Gastroesophageal sphincter (tissue), 4 donors: ENCODE measurements around the gene EIF4ENIF1. TPM values are rescaled to one million over a fixed set of nuclear protein-coding genes. Genes with fewer than 3 reads are reported as not detected.
"Not testable (repeated sequence)": the region's sequence is repeated elsewhere in the genome, so short reads cannot be mapped to it uniquely, and the experiment has no call there.

Experiments
- ATAC-seq: fragments of 150-250 bp; one replicate; pipeline ENCODE4 v1.9.1; 2016; ENCODE audit warnings: mild to moderate bottlenecking, moderate library complexity
- H3K27ac ChIP-seq, 4 donors: fragments of 200-600 bp; sonication (generic) in 3 of 4; 1 replicate in 3 of 4; 2 replicates in 1 of 4; pipeline ENCODE4 v1.5.1; 2016 to 2019
- H3K27me3 ChIP-seq: fragments of 200-600 bp; sonication (generic); one replicate; pipeline ENCODE4 v1.5.1; 2019
- H3K36me3 ChIP-seq, 2 donors: fragments of 200-600 bp; sonication (generic); one replicate each; pipeline ENCODE4 v1.5.1; 2019; ENCODE audit warnings: control low read depth in 1 of 2
- H3K4me1 ChIP-seq, 3 donors: fragments of 200-600 bp; sonication (generic); 1 replicate in 2 of 3; 2 replicates in 1 of 3; pipeline ENCODE4 v1.5.1; 2016 to 2019; ENCODE audit warnings: control low read depth in 2 of 3
- H3K4me3 ChIP-seq, 2 donors: fragments of 200-600 bp; sonication (generic); one replicate each; pipeline ENCODE4 v1.5.1; 2019; ENCODE audit warnings: mild to moderate bottlenecking in 1 of 2, moderate library complexity in 1 of 2
- H3K9me3 ChIP-seq, 3 donors: fragments of 200-600 bp; sonication (generic); one replicate each; pipeline ENCODE4 v1.5.1; 2017 to 2019; ENCODE audit warnings: control low read depth in 2 of 3
- EP300 ChIP-seq: sonication (generic); formaldehyde crosslinking; IDR thresholded peaks from one replicate; pipeline ENCODE4 v1.6.1; 2017; ENCODE audit warnings: antibody characterized with exemption, mild to moderate bottlenecking
- POLR2A ChIP-seq, 2 donors: fragments of 450-650 bp; IDR thresholded peaks; one replicate each; pipeline ENCODE4 v1.6.1; 2017; ENCODE audit warnings: antibody characterized with exemption in 2 of 2, mild to moderate bottlenecking in 2 of 2, moderate library complexity in 1 of 2
- POLR2AphosphoS5 ChIP-seq: sonication (generic); formaldehyde crosslinking; IDR thresholded peaks from one replicate; pipeline ENCODE4 v1.6.1; 2017; ENCODE audit warnings: antibody characterized with exemption
- WGBS, 2 donors: methylation state at CpG; one replicate each; pipeline ENCODE4 v1.1.5; 2018; ENCODE audit warnings: low coverage in 1 of 2; 5-methylcytosine and 5-hydroxymethylcytosine counted together
- total RNA-seq, 4 donors: library from RNA; depleted of rRNA; stranded (reverse); fragments of >200 nt; gene quantifications; one replicate each; pipeline ENCODE4 v1.1.0, GENCODE V29; 2016
- TF ChIP-seq, protein P1 (sequence below), 4 experiments: fragments of 200-600 bp in 2 of 4; fragments of 450-650 bp in 2 of 4; sonication (generic) in 1 of 4; IDR thresholded peaks; one replicate each; pipeline ENCODE4 v1.5.1; 2017 to 2019; ENCODE audit warnings: antibody characterized with exemption in 4 of 4, mild to moderate bottlenecking in 2 of 4, moderate library complexity in 2 of 4

The EIF4ENIF1 gene
- total RNA-seq, 4 donors from 2014 or later = 18.4 to 24.0 (median 20.5) TPM

DNA sequence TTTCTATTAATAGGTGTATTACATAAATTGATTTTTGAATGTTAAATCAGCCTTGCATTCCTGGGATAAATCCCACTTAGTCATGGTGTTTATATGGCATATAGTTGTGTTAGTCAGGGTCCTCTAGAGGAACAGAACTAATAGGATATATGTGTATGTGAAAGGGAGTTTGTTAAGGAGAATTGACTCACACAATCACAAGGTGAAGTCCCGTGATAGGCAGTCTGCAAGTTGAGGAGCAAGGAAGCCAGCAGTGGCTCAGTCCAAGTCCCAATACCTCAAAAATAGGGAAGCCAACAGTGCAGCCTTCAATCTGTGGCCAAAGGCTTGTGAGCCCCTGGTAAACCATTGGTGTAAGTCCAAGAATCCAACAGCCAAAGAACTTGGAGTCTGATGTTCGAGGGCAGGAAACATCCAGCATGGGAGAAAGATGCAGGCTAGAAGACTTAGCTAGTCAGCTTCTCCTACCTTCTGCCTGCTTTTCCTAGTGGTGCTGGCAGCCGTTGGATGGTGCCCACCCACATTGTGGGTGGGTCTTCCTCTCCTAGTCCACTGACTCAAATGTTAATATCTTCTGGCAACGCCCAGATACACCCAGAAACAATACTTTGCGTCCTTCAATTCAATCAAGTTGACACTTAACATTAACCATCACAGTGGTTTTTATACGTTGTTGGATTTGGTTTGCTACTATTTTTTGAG lies 19.6 kb upstream of the EIF4ENIF1 start:
- H3K4me1 ChIP-seq = no peaks in the 10 kb centered on the region
- 82 to 89% methylated on average over 5 to 6 of the region's 6 CpGs for WGBS, 2 donors
- no peak overlapping the region for H3K27ac ChIP-seq
- no peak for TF ChIP-seq EP300
- TF ChIP-seq, protein P1, sequence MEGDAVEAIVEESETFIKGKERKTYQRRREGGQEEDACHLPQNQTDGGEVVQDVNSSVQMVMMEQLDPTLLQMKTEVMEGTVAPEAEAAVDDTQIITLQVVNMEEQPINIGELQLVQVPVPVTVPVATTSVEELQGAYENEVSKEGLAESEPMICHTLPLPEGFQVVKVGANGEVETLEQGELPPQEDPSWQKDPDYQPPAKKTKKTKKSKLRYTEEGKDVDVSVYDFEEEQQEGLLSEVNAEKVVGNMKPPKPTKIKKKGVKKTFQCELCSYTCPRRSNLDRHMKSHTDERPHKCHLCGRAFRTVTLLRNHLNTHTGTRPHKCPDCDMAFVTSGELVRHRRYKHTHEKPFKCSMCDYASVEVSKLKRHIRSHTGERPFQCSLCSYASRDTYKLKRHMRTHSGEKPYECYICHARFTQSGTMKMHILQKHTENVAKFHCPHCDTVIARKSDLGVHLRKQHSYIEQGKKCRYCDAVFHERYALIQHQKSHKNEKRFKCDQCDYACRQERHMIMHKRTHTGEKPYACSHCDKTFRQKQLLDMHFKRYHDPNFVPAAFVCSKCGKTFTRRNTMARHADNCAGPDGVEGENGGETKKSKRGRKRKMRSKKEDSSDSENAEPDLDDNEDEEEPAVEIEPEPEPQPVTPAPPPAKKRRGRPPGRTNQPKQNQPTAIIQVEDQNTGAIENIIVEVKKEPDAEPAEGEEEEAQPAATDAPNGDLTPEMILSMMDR (IDR thresholded peaks at IDR 0.05) = no peak
- no peak for TF ChIP-seq POLR2AphosphoS5
- no peak for TF ChIP-seq POLR2A (IDR thresholded peaks at IDR 0.05)
- peaks cover 0 to 14% of the 10 kb centered on the region in 2 donors for H3K36me3 ChIP-seq
- H3K9me3 ChIP-seq = no peaks in the 10 kb centered on the region
- no peak for ATAC-seq
- no peaks in the 10 kb centered on the region for H3K27me3 ChIP-seq
- H3K4me3 ChIP-seq = no peak overlapping the region

DNA sequence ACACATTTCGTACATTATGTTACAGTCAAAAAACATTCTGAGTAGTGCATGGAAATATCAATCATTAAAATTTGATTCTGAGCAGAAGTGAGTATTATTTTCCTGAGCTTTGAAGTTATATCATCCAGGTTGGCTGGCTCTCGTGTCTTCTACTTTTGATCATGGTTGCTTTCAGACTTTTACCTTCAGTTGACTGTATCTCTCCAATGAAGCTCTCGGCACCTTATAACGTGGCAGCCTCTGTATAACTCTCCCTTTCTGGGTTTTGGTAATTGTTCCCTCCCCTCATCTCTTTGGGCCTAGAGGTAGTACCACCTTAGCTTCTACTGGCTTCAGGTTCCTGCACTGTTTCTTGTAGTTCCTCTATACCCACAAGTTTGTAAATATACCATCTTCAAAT lies 18.9 kb upstream of the EIF4ENIF1 start:
- TF ChIP-seq, protein P1 (IDR thresholded peaks at IDR 0.05) = no peak
- TF ChIP-seq EP300 = no peak
- TF ChIP-seq POLR2A (IDR thresholded peaks at IDR 0.05) = no peak
- TF ChIP-seq POLR2AphosphoS5 = no peak
- WGBS, 2 donors = 94 to 98% methylated on average over 4 of the region's 4 CpGs

DNA sequence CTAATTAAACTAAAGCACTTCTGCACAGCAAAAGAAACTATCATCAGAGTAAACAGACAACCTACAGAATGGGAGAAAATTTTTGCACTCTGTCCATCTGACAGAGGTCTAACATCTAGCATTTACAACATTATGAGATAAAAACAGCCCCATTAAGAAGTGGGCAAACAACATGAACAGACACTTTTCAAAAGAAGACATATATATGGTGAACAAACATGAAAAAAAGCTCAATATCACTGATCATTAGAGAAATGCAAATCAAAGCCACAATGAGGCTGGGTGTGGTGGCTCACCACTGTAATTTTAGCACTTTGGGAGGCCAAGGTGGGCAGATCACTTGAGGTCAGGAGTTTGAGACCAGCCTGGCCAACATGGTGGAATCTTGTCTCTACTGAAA lies 17.9 kb upstream of the EIF4ENIF1 start:
- H3K27ac ChIP-seq, H3K9me3 ChIP-seq: not testable (repeated sequence)
- H3K36me3 ChIP-seq = peaks cover 0 to 14% of the 10 kb centered on the region in 2 donors

More for the DNA sequence above, 18.9 kb upstream of the EIF4ENIF1 start:
- Histone ChIP-seq H3K36me3 (peaks cover 0 to 14% of the 10 kb centered on the region in 2 donors), H3K4me3 (no peak overlapping the region), H3K27ac (no peak overlapping the region), H3K9me3 (no peaks in the 10 kb centered on the region), H3K4me1 (no peaks in the 10 kb centered on the region), H3K27me3 (no peaks in the 10 kb centered on the region)
- no peak for ATAC-seq

DNA sequence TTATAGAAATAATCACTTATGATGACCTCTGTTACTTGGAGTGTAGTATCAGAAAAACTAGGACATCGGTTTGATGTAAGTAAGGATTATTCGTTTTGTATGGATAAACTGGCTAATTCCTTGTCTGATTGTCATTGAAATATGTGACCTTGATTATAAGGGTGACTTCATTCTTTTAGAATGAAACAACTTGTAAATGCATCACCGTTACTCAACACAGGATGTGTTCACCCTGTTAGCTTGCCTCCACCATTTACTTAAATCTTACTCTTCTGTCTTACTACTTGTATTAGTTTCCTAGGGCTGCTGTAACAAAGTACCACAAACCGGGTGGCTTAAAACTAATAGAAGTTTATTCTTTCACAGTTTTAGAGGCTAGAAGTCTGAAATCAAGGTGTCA lies 14.6 kb upstream of the EIF4ENIF1 start:
- H3K4me3 ChIP-seq = no peak overlapping the region
- H3K36me3 ChIP-seq = peaks cover 0 to 10% of the 10 kb centered on the region in 2 donors
- H3K4me1 ChIP-seq = no peaks in the 10 kb centered on the region
- no peak for TF ChIP-seq POLR2A (IDR thresholded peaks at IDR 0.05)
- no peak for TF ChIP-seq EP300
- TF ChIP-seq, protein P1 (IDR thresholded peaks at IDR 0.05) = no peak
- TF ChIP-seq POLR2AphosphoS5 = no peak
- no peak for ATAC-seq
- no peaks in the 10 kb centered on the region for H3K27me3 ChIP-seq
- no peaks in the 10 kb centered on the region for H3K9me3 ChIP-seq
- WGBS, 2 donors = 70 to 87% methylated on average over 4 of the region's 4 CpGs
- no peak overlapping the region for H3K27ac ChIP-seq

More for the DNA sequence above, 17.9 kb upstream of the EIF4ENIF1 start:
- ATAC-seq, H3K27me3 ChIP-seq, H3K4me3 ChIP-seq, H3K4me1 ChIP-seq: not testable (repeated sequence)

DNA sequence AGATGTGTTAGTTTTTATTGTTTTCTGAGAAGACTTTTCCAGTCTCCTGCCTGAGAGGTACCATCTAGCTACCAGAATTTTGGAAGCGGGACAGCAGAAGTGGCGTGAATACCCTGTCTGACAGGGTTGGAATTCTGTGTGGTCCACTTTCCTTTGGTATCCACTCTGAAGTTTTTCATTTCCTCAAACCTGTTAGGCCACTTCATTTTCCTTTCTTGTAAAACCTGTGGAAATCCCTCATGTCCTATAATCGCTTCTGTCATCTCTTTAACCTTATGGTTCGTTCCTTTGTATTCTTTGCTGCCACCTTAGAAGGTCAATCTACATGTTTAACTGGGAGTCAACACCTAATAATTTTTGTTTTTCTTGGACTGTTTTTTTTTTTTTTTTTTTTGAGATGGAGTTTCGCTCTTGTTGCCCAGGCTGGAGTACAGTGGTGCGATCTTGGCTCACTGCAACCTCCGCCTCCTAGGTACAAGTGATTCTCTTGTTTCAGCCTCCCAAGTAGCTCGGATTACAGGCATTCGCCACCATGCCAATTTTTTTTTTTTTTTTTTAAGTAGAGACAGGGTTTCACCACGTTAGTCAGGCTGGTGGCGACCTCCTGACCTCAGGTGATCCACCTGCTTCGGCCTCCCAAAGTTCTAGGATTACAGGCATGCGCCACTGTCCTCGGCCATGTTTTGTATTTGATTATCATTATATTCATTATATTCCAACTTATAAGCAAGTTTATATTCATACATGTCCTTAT lies 13.7 kb upstream of the EIF4ENIF1 start:
- no peak overlapping the region for H3K4me3 ChIP-seq
- H3K27me3 ChIP-seq = no peaks in the 10 kb centered on the region
- TF ChIP-seq EP300 = no peak
- TF ChIP-seq, protein P1 (IDR thresholded peaks at IDR 0.05) = no peak
- TF ChIP-seq POLR2A (IDR thresholded peaks at IDR 0.05) = no peak
- 92 to 93% methylated on average over 5 to 7 of the region's 14 CpGs for WGBS, 2 donors
- no peak overlapping the region for H3K27ac ChIP-seq
- H3K4me1 ChIP-seq = no peaks in the 10 kb centered on the region
- peaks cover 0 to 7% of the 10 kb centered on the region in 2 donors for H3K36me3 ChIP-seq
- H3K9me3 ChIP-seq = no peaks in the 10 kb centered on the region
- ATAC-seq = no peak
